MCF 10A (cell line): Measurements from ENCODE around the gene UBE3C. TPM values are rescaled to one million over a fixed set of nuclear protein-coding genes. Genes with fewer than 3 reads are reported as not detected.

Experiments used
- BruUV-seq: library from RNA; stranded (reverse); fragments of 400-500 nt; replicated peaks from 2 replicates; lab custom pipeline; 2021; lab: Mats Ljungman, UMichigan
- CTCF ChIA-PET: fragments of 300-600 bp; sonication (Branson Sonifier 250); formaldehyde crosslinking; extraction: SDS; loops from one replicate; lab custom pipeline; 2021; ENCODE audit warnings: antibody characterized with exemption, inconsistent platforms; lab: Yijun Ruan, JAX
- POLR2A ChIA-PET: fragments of 300-600, 350-650 bp; sonication (Branson Sonifier 250); formaldehyde crosslinking; extraction: SDS; loops from one replicate; lab custom pipeline; 2020; ENCODE audit warnings: antibody characterized with exemption, inconsistent platforms; lab: Yijun Ruan, JAX
- DNase-seq: peaks from one replicate; pipeline ENCODE4 v3.0.0-alpha.2; 2018; ENCODE audit not compliant: unreplicated experiment
- H3K27ac Mint-ChIP-seq: one replicate; pipeline ENCODE4 v1.8.0; 2022; ENCODE audit warnings: mild to moderate bottlenecking, low read depth, mixed read lengths; ENCODE audit not compliant: unreplicated experiment
- H3K27me3 Mint-ChIP-seq: one replicate; pipeline ENCODE4 v1.8.0; 2022; ENCODE audit warnings: mixed read lengths; ENCODE audit not compliant: insufficient read depth, unreplicated experiment
- H3K36me3 Mint-ChIP-seq: one replicate; pipeline ENCODE4 v1.8.0; 2022; ENCODE audit warnings: mild to moderate bottlenecking, moderate library complexity, mixed read lengths; ENCODE audit not compliant: insufficient read depth, unreplicated experiment
- H3K4me1 Mint-ChIP-seq: one replicate; pipeline ENCODE4 v1.8.0; 2022; ENCODE audit warnings: mixed read lengths; ENCODE audit not compliant: insufficient read depth, unreplicated experiment
- H3K4me3 Mint-ChIP-seq: one replicate; pipeline ENCODE4 v1.8.0; 2022; ENCODE audit warnings: mild to moderate bottlenecking, moderate library complexity, mixed read lengths; ENCODE audit not compliant: unreplicated experiment
- H3K9me3 Mint-ChIP-seq: one replicate; pipeline ENCODE4 v1.8.0; 2022; ENCODE audit warnings: mixed read lengths; ENCODE audit not compliant: unreplicated experiment
- CTCF ChIP-seq: fragments of 200-600 bp; IDR thresholded peaks from one replicate; pipeline ENCODE4 v1.8.0; 2022; ENCODE audit warnings: antibody characterized with exemption, mild to moderate bottlenecking; ENCODE audit not compliant: unreplicated experiment
- intact Hi-C: fragments of 100-400 bp; cut with micrococcal nuclease; formaldehyde crosslinking; loops from 2 replicates; pipeline ENCODE4 v1.14.1; 2022
- total RNA-seq: library from RNA; stranded (reverse); gene quantifications from 2 replicates; pipeline ENCODE4 v1.2.3, GENCODE V29; 2022

Gene UBE3C
- total RNA-seq, 1 experiment from 2014 or later, result 72.8 TPM

DNA sequence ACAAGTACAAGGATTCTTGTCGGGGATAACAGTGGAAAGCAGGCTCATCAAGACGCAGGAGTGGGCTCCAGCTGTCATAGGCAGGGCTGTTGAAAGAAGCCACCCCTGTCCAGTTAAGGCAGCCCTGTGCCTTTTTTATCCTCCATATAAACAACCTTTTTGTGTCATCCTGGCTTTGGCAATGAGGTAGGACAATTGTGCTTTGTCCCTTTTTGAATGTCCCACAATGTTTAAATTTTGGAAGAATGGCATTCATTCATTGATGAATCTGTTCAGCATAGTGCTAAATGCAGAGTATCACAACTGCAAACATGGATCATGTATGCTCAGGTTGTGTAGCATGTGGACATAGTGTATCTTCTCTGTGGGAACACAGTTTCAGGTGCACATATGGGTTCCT is 66.7 kb downstream of the UBE3C start:
- no peaks in the 10 kb centered on the region for H3K4me1 Mint-ChIP-seq
- POLR2A ChIA-PET, result interaction anchor here (0.6 to 1.2 kb wide), 3 partner anchors 30 to 116 kb away, joined by 3 read pairs; no protein-coding TSS in a partner anchor
- H3K27ac Mint-ChIP-seq, result no peak overlapping the region
- no peak for TF ChIP-seq CTCF
- intact Hi-C loops, result no loop called here
- DNase-seq, result no peak
- H3K27me3 Mint-ChIP-seq, result no peaks in the 10 kb centered on the region
- no peaks in the 10 kb centered on the region for H3K9me3 Mint-ChIP-seq
- H3K36me3 Mint-ChIP-seq, result peaks cover 62% of the 10 kb centered on the region
- BruUV-seq, result no TSS peak
- no peak overlapping the region for H3K4me3 Mint-ChIP-seq
- CTCF ChIA-PET, result interaction anchor here (1.2 kb wide), 1 partner anchor 236 kb away, joined by 9 read pairs; no protein-coding TSS in a partner anchor

DNA sequence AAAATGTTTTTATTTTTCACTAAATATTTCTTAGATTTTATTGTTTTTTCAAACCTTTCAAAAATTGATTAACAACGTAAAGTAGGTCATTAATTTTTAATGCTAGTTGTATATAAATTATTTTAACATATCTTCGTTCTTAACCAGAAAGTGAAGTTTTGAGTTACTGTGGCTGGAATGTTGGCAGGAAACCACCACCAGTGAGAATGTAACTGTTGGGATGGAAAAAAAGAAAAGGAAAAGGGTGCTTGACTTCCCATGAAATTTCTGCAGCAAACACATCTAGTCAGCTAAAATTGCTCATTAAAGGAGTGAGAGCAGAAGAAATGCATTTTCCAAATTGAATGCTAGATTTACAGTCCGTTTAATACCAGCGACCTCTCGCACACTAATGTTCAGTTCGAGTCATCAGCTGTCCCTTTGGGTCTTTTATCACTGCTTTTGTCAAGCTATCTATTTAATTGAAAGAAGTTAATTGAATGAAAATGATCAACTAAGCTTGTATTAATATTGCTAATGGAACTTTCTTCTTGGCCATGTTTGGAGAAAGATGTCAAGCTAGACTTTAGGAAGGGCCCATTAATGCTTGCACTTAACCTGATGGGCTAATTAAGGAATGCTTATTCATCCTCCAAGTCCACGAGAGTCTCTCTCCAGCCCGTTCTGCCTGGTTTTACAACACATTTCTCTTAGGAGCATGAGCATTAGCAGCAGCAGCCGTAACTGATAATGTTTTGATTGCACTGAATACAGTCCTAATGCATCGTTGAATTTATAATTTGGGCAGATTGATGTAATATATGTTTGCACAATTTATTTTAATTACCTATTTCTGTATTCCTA is 70.1 kb downstream of the UBE3C start:
- intact Hi-C loops, result no loop called here
- POLR2A ChIA-PET, result interaction anchor here (0.7 to 1.5 kb wide), 2 partner anchors 9 to 15 kb away, joined by 4 to 5 read pairs; no protein-coding TSS in a partner anchor
- Mint-ChIP-seq H3K27me3 (no peaks in the 10 kb centered on the region), H3K36me3 (peaks cover 60% of the 10 kb centered on the region), H3K9me3 (no peaks in the 10 kb centered on the region), H3K4me1 (no peaks in the 10 kb centered on the region), H3K27ac (no peak overlapping the region), H3K4me3 (no peak overlapping the region)
- BruUV-seq, result no TSS peak
- CTCF ChIA-PET, result interaction anchor here (1.0 to 1.6 kb wide), 3 partner anchors 11 to 239 kb away, joined by 3 to 5 read pairs (median 3); no protein-coding TSS in a partner anchor
- no peak for TF ChIP-seq CTCF
- no peak for DNase-seq

DNA sequence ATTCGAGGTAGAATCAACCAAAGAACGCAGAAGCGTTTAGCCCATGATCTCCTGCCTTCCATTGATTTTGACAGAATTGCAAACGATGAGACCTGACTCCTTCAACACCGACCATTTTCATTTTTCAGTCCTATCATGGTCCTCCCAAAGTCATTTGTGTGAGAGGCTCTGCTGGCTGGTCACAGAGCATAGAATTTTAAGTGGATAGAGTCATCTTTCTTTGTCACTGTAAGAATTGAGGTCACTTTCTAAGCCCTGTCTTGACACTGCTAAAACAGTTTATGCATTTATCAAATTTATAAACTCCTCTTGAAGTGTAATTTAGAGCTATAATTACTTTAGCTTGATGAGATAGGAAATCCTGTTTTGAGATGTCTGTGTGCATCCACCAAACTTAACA is 72.0 kb downstream of the UBE3C start:
- Mint-ChIP-seq H3K27ac (no peak overlapping the region), H3K9me3 (no peaks in the 10 kb centered on the region), H3K36me3 (peaks cover 57% of the 10 kb centered on the region), H3K4me1 (no peaks in the 10 kb centered on the region), H3K27me3 (no peaks in the 10 kb centered on the region), H3K4me3 (no peak overlapping the region)
- BruUV-seq, result no TSS peak
- DNase-seq, result no peak
- ChIA-PET POLR2A (interaction anchor here (0.6 to 1.2 kb wide), 2 partner anchors 9 to 256 kb away, joined by 3 to 4 read pairs; no protein-coding TSS in a partner anchor), CTCF (interaction anchor here (0.6 to 1.3 kb wide), 4 partner anchors 44 to 241 kb away, joined by 3 to 5 read pairs (median 3); no protein-coding TSS in a partner anchor)
- intact Hi-C loops, result no loop called here
- TF ChIP-seq CTCF, result no peak

GRCh38 chr7:157211690-157212089 is 73.0 kb downstream of the UBE3C start:
- BruUV-seq, result no TSS peak
- Mint-ChIP-seq H3K9me3 (no peaks in the 10 kb centered on the region), H3K36me3 (peaks cover 63% of the 10 kb centered on the region), H3K27ac (no peak overlapping the region), H3K27me3 (no peaks in the 10 kb centered on the region), H3K4me3 (no peak overlapping the region), H3K4me1 (no peaks in the 10 kb centered on the region)
- DNase-seq, result no peak
- ChIA-PET POLR2A (no interaction called here), CTCF (interaction anchor here (0.6 to 1.3 kb wide), 4 partner anchors 221 to 683 kb away, joined by 3 read pairs; no protein-coding TSS in a partner anchor)
- intact Hi-C loops, result no loop called here
- no peak for TF ChIP-seq CTCF
